ENCODE measurements around the gene AIF1. TPM values are rescaled to one million over a fixed set of nuclear protein-coding genes. Genes with fewer than 3 reads are reported as not detected.
"Not testable (repeated sequence)": the region's sequence is repeated elsewhere in the genome, so short reads cannot be mapped to it uniquely, and the experiment has no call there.

The AIF1 gene
- total RNA-seq, 1 donor from 2014 or later = 15.5 TPM

GRCh38 chr6:31579546-31580437, 35.2 kb upstream of the AIF1 start:
- ATAC-seq (no peak), DNase-seq (no peak)
- intact Hi-C loops (cut with micrococcal nuclease) = no loop called here

- ATAC-seq (no peak), DNase-seq (no peak)
- intact Hi-C loops (cut with micrococcal nuclease) = no loop called here
Observed at GRCh38 chr6:31580438-31580740, 34.6 kb upstream of the AIF1 start.

GRCh38 chr6:31580807-31581433, 34.1 kb upstream of the AIF1 start:
- intact Hi-C loops (cut with micrococcal nuclease) = no loop called here
- ATAC-seq = peak; percentile 99
- DNase-seq = peak; percentile 96

- intact Hi-C loops (cut with micrococcal nuclease) = no loop called here
- ATAC-seq (peak; percentile 52), DNase-seq (peak; percentile 46)
Observed at GRCh38 chr6:31581434-31582229, 33.4 kb upstream of the AIF1 start.

- intact Hi-C loops (cut with micrococcal nuclease) = no loop called here
- DNase-seq = no peak
- ATAC-seq = no peak
Observed at GRCh38 chr6:31582230-31582643, 32.8 kb upstream of the AIF1 start, which contains the start of gene LTB. Gene LTB, minus strand, starts transcription at chr6:31582424. Its CDS starts 7 bp downstream, at chr6:31582417.

- DNase-seq = no peak
- intact Hi-C loops (cut with micrococcal nuclease) = no loop called here
- no peak for ATAC-seq
Observed at GRCh38 chr6:31585491-31585890, 29.5 kb upstream of the AIF1 start.

- ATAC-seq (peak; percentile 53), DNase-seq (no peak)
- intact Hi-C loops (cut with micrococcal nuclease) = no loop called here
Observed at GRCh38 chr6:31586008-31586407, 29.0 kb upstream of the AIF1 start, which contains the start of gene LST1. Gene LST1, plus strand, starts transcription at chr6:31586277. Its CDS starts 1,023 bp downstream, at chr6:31587300.

- intact Hi-C loops (cut with micrococcal nuclease) = no loop called here
- DNase-seq (no peak), ATAC-seq (peak; percentile 67)
Observed at GRCh38 chr6:31586599-31587281, 28.3 kb upstream of the AIF1 start.

- ATAC-seq = no peak
- no peak for DNase-seq
- intact Hi-C loops (cut with micrococcal nuclease) = no loop called here
Observed at GRCh38 chr6:31587791-31588777, 26.9 kb upstream of the AIF1 start.

- no peak for DNase-seq
- ATAC-seq = no peak
- intact Hi-C loops (cut with micrococcal nuclease) = no loop called here
Observed at GRCh38 chr6:31588871-31589650, 26.0 kb upstream of the AIF1 start.

GRCh38 chr6:31590691-31591090, 24.3 kb upstream of the AIF1 start:
- intact Hi-C loops (cut with micrococcal nuclease); ATAC-seq; DNase-seq: not testable (repeated sequence)

- ATAC-seq = no peak
- DNase-seq = no peak
- intact Hi-C loops (cut with micrococcal nuclease) = no loop called here
Observed at GRCh38 chr6:31592396-31592771, 22.6 kb upstream of the AIF1 start.

- intact Hi-C loops (cut with micrococcal nuclease) = no loop called here
- no peak for DNase-seq
- ATAC-seq = peak; percentile 52
Observed at GRCh38 chr6:31597006-31597405, 18.0 kb upstream of the AIF1 start.

- DNase-seq (no peak), ATAC-seq (no peak)
- intact Hi-C loops (cut with micrococcal nuclease) = no loop called here
Observed at GRCh38 chr6:31607317-31607716, 7.7 kb upstream of the AIF1 start.

- no peak for ATAC-seq
- no peak for DNase-seq
- intact Hi-C loops (cut with micrococcal nuclease) = no loop called here
Observed at GRCh38 chr6:31609519-31610406, 5.3 kb upstream of the AIF1 start.

GRCh38 chr6:31610968-31611367, 4.1 kb upstream of the AIF1 start:
- DNase-seq = no peak
- intact Hi-C loops (cut with micrococcal nuclease) = no loop called here
- no peak for ATAC-seq

Measured in left ventricle myocardium superior (tissue), 1 donor.